NCI-H1092 (cell line): ENCODE data around the gene EEFSEC.
A peak's percentile ranks its signal among the peaks of the same experiment; 100 is the strongest.

ENCODE experiments used
- DNase-seq: peaks from one replicate; lab custom pipeline; 2025; lab: John Stamatoyannopoulos, UW

EEFSEC gene

DNA sequence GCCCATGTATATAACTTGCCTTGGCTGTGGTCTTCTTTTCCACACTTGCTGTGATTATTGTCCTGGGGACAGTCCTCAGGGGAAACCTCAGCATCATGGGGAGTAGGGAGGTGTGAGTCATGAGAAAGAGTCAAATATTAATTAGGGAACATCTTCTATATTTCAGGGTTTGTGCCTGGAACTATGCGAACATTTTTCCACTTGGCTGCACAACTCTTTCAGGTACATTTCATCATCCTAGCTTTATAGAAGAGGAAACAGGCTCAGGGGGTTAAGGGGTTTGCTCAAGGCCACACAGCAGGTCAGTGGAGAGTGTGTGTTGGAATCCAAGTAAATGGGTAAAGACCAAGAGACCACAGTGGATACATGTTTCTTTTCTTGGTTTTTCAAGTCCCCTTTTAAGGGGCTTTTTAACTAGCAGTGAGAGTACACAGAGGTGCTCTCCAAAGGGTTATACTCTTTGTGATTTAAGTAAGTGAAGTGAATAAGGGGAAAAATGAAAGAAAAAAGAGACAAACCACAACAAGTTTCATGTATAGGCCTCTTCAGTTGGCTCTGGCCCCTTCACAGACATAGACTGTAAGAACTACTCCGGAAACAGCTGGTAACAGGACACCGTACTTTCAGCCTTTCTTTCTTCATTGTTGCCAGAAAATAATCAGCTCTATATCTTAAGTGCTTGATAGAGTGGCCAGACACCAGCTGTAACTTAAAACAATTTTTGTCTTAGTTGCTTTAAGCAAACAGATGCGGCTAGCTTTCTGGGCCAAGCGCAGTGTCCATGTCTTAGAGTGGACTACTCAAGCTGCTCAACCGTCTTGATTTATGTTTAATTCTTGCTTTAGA is 64.6 kb downstream of the EEFSEC start:
- no peak for DNase-seq

GRCh38 chr3:128218548-128219257 is 65.4 kb downstream of the EEFSEC start:
- no peak for DNase-seq

- DNase-seq: no peak
Measured at GRCh38 chr3:128221328-128221727, 68.0 kb downstream of the EEFSEC start.

- DNase-seq: no peak
Measured at GRCh38 chr3:128222796-128223385, 69.6 kb downstream of the EEFSEC start.

DNA sequence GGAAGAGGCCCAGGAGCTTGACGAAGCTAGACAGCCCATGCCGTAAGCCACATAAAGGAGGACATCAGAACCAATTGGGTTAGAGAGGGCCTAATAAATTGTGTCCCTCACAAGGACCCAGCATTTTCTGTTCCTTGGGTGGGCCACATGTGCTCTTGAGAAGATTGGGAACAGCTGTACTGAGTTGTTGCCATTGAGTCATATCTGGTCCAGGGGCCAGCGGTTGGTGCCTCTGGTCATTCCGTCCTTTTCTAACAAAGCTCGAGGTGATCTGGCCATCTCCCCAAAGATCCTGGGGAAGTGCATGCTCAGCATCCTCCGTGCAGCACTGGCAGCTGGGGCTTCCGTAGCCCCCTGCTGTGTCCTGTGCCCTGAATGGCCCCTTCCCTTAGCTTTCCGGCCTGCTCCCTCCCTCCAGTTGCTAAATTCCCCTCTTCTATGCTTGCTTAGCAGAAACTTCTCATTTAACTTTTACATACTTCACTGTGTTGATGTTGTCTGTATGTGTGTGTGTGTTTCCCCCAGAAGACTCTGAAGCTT is 73.0 kb downstream of the EEFSEC start:
- no peak for DNase-seq

DNA sequence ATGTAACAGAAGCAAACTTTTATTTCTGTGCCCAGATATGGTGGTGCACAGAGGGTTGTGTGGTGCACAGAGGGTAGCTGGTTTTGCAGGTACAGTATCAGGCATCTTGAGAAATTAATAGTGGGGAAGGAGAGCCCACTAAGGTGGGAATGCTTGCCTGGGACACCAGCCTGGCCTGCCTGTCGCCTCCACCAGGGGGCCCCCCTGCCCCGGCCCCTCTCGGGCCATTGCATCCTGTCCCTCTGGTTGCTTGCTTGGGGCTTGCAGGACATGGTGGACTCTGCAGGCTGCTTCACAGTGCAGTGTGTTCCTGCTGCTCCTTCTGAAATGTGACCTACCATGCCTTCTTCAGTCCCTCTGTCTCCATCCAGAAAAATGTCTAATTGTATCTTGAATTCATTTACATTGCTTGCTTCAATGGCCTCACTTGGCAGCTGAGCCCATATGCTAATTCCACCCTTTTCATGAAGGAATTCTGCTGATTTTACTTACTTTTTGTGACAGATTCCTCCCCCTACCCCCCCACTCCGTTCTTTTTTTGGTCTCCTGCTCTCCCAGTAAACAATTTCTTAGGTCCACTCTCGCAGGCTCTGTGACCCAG is 73.6 kb downstream of the EEFSEC start:
- no peak for DNase-seq

GRCh38 chr3:128227507-128227906 is 74.2 kb downstream of the EEFSEC start:
- DNase-seq: no peak

- no peak for DNase-seq
Measured at GRCh38 chr3:128228366-128228910, 75.2 kb downstream of the EEFSEC start.

- no peak for DNase-seq
Measured at GRCh38 chr3:128229106-128229857, 76.0 kb downstream of the EEFSEC start.

DNA sequence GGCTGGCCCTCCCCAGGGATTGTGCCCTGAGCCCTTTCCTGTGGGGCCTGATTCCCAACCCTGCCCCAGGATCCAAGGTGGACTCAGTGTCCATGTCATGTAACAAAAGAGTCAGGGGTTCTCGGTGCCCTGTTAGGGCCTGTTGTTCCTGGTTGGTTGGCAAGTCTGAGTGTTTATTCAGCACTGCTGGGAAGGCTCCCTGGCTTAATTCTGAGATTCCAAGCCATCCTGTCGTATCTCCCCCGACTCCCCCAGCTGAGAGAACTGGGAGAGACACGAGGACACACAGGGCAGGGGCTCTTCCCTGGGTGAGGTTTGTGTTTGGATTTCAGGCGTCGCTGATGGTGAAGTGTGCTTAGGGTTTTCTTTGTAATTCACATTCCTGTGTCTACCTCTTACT is 78.3 kb downstream of the EEFSEC start:
- DNase-seq: no peak

GRCh38 chr3:128232376-128233178 is 79.3 kb downstream of the EEFSEC start:
- DNase-seq: no peak

GRCh38 chr3:128235207-128235926 is 82.1 kb downstream of the EEFSEC start:
- DNase-seq: no peak

- DNase-seq: peak; percentile 67
Measured at GRCh38 chr3:128236657-128237056, 83.4 kb downstream of the EEFSEC start.

GRCh38 chr3:128237348-128238183 is 84.3 kb downstream of the EEFSEC start:
- no peak for DNase-seq

- no peak for DNase-seq
Measured at GRCh38 chr3:128238184-128238489, 84.9 kb downstream of the EEFSEC start.

GRCh38 chr3:128239304-128239703 is 86.0 kb downstream of the EEFSEC start:
- DNase-seq: no peak

- DNase-seq: no peak
Measured at GRCh38 chr3:128240232-128240631, 87.0 kb downstream of the EEFSEC start.

GRCh38 chr3:128241741-128242140 is 88.5 kb downstream of the EEFSEC start:
- no peak for DNase-seq
